LNCAP (cell line): ENCODE results near the gene PRR20G.

Experiments
- CTCF ChIP-seq: fragments of 450-650 bp; IDR thresholded peaks from 2 replicates; pipeline ENCODE4 v1.5.1; 2017; ENCODE audit warnings: mild to moderate bottlenecking

PRR20G gene

GRCh38 chr3:127324913-127325628 lies 37.2 kb upstream of the PRR20G start:
- no peak for TF ChIP-seq CTCF

- TF ChIP-seq CTCF, result no peak
Observed at GRCh38 chr3:127324076-127324475, 36.2 kb upstream of the PRR20G start.

- no peak for TF ChIP-seq CTCF
Observed at GRCh38 chr3:127323581-127323980, 35.7 kb upstream of the PRR20G start.

- TF ChIP-seq CTCF, result no peak
Observed at GRCh38 chr3:127321371-127321770, 33.5 kb upstream of the PRR20G start.

GRCh38 chr3:127320529-127321121 lies 32.8 kb upstream of the PRR20G start:
- no peak for TF ChIP-seq CTCF

GRCh38 chr3:127316685-127317084 lies 28.8 kb upstream of the PRR20G start:
- no peak for TF ChIP-seq CTCF

GRCh38 chr3:127312818-127313217 lies 25.0 kb upstream of the PRR20G start:
- TF ChIP-seq CTCF, result no peak
